Ishikawa (cell line): ENCODE results near the gene LRRC15.

Experiments
- CEBPB ChIP-seq: IDR thresholded peaks from 2 replicates; pipeline ENCODE4 v1.6.1; 2012
- CREB1 ChIP-seq: IDR thresholded peaks from 2 replicates; pipeline ENCODE4 v1.6.1; 2012; ENCODE audit warnings: low read depth
- EGR1 ChIP-seq: IDR thresholded peaks from 2 replicates; pipeline ENCODE4 v1.6.1; 2012
- EP300 ChIP-seq: IDR thresholded peaks from 2 replicates; pipeline ENCODE4 v1.6.1; 2012; ENCODE audit warnings: borderline replicate concordance
- FOXM1 ChIP-seq: IDR thresholded peaks from 2 replicates; pipeline ENCODE4 v1.6.1; 2012; ENCODE audit warnings: low read depth, borderline replicate concordance
- MAX ChIP-seq: IDR thresholded peaks from 2 replicates; pipeline ENCODE4 v1.6.1; 2012
- RAD21 ChIP-seq: IDR thresholded peaks from 2 replicates; pipeline ENCODE4 v1.6.1; 2012; ENCODE audit warnings: low read depth
- REST ChIP-seq: IDR thresholded peaks from 2 replicates; pipeline ENCODE4 v1.6.1; 2012; ENCODE audit warnings: low read depth, mild to moderate bottlenecking
- TAF1 ChIP-seq: IDR thresholded peaks from 2 replicates; pipeline ENCODE4 v1.6.1; 2012; ENCODE audit warnings: low read depth, mild to moderate bottlenecking
- TEAD4 ChIP-seq: IDR thresholded peaks from 2 replicates; pipeline ENCODE4 v1.6.1; 2012
- USF1 ChIP-seq: IDR thresholded peaks from 2 replicates; pipeline ENCODE4 v1.6.1; 2012
- YY1 ChIP-seq: IDR thresholded peaks from 2 replicates; pipeline ENCODE4 v1.6.1; 2012; ENCODE audit warnings: low read depth
- ZBTB7A ChIP-seq: IDR thresholded peaks from 2 replicates; pipeline ENCODE4 v1.6.1; 2012; ENCODE audit warnings: low read depth

- TF ChIP-seq MAX, result no peak
- TF ChIP-seq TEAD4, result no peak
- TF ChIP-seq EGR1, result no peak
- no peak for TF ChIP-seq CEBPB
- no peak for TF ChIP-seq CREB1
- no peak for TF ChIP-seq REST
- TF ChIP-seq TAF1, result no peak
- TF ChIP-seq USF1, result no peak
- TF ChIP-seq EP300, result no peak
- TF ChIP-seq RAD21, result no peak
- TF ChIP-seq YY1, result no peak
- TF ChIP-seq FOXM1, result no peak
- TF ChIP-seq ZBTB7A, result no peak
These were observed 1.3 kb downstream of the LRRC15 start for GRCh38 chr3:194367992-194368841.
